Heart left ventricle (tissue), 16 donors: ENCODE data around the gene SOX18. TPM values are rescaled to one million over a fixed set of nuclear protein-coding genes. Genes with fewer than 3 reads are reported as not detected.

Source experiments
- ATAC-seq, 4 donors: fragments of 200-7000 bp; cut with Tn5 transposase; one replicate each; pipeline ENCODE4 v1.9.1; 2020 to 2022; ENCODE audit warnings: moderate library complexity in 4 of 4, mild to moderate bottlenecking in 3 of 4, moderate number of reproducible peaks in 1 of 4
- DNase-seq, 5 donors: peaks; one replicate each; pipeline ENCODE4 v3.0.0-alpha.2; 2020
- H3K27ac ChIP-seq, 12 donors: fragments of 200-600 bp; sonication (generic) in 4 of 12; one replicate each; pipeline versions ENCODE4 v1.5.0 to v1.8.0; 2016 to 2022; ENCODE audit warnings: mild to moderate bottlenecking in 2 of 12
- H3K27me3 ChIP-seq, 9 donors: fragments of 200-600 bp; sonication (generic) in 2 of 9; one replicate each; pipeline versions ENCODE4 v1.5.1 to v1.8.0; 2016 to 2022; ENCODE audit warnings: mild to moderate bottlenecking in 3 of 9
- H3K36me3 ChIP-seq, 9 donors: fragments of 200-600 bp; sonication (generic) in 2 of 9; one replicate each; pipeline versions ENCODE4 v1.5.0 to v1.8.0; 2018 to 2022; ENCODE audit warnings: mild to moderate bottlenecking in 2 of 9
- H3K4me1 ChIP-seq, 12 donors: fragments of 200-600 bp; sonication (generic) in 4 of 12; one replicate each; pipeline versions ENCODE4 v1.5.0 to v1.8.0; 2016 to 2022; ENCODE audit warnings: mild to moderate bottlenecking in 3 of 12
- H3K4me3 ChIP-seq, 12 donors: fragments of 200-600 bp; sonication (generic) in 4 of 12; one replicate each; pipeline versions ENCODE4 v1.5.0 to v1.8.0; 2017 to 2022; ENCODE audit warnings: mild to moderate bottlenecking in 9 of 12, moderate library complexity in 4 of 12
- H3K9me3 ChIP-seq, 12 donors: fragments of 200-600 bp; sonication (generic) in 4 of 12; one replicate each; pipeline versions ENCODE4 v1.5.0 to v1.8.0; 2016 to 2022; ENCODE audit warnings: mild to moderate bottlenecking in 1 of 12
- POLR2A ChIP-seq, 2 donors: fragments of 450-650 bp; IDR thresholded peaks; one replicate each; pipeline ENCODE4 v1.6.1; 2017; ENCODE audit warnings: antibody characterized with exemption in 2 of 2, mild to moderate bottlenecking in 2 of 2, moderate library complexity in 2 of 2
- WGBS, 4 donors: extraction: QIAGEN DNeasy Blood & Tissue Kit in 2 of 4; methylation state at CpG; one replicate each; pipeline versions ENCODE4 v1.1.5 to v1.1.7; 2013 to 2018; 5-methylcytosine and 5-hydroxymethylcytosine counted together
- intact Hi-C, 10 donors: fragments of 100-400 bp; cut with DNase I; formaldehyde crosslinking; loops; one replicate each; pipeline versions ENCODE4 v1.11.1 to v1.14.2; 2022
- long read RNA-seq, 3 donors: library from polyadenylated mRNA; unstranded; transcript quantifications; one replicate each; pipeline ENCODE4 v2.0.0, GENCODE V29; 2020 to 2021
- polyA plus RNA-seq, 2 donors: library from polyadenylated mRNA; stranded (reverse); fragments of 200-250 nt; gene quantifications; one replicate each; pipeline ENCODE4 v1.2.3, GENCODE V29; 2013
- total RNA-seq, 9 donors: library from RNA; depleted of rRNA in 2 of 9; stranded (reverse); fragments of >200 nt in 2 of 9; fragmentation: NEBNext Ultra II Directional in 3 of 9; extraction: Animal tissue kit (Norgen Biotek cat#: 25700) in 3 of 9; gene quantifications; one replicate each; pipeline versions ENCODE4 v1.1.0 to v1.2.4, GENCODE V29; 2016 to 2023
- TF ChIP-seq, protein P1 (sequence below), 12 donors: fragments of 200-600 bp; sonication (generic) in 4 of 12; IDR thresholded peaks; one replicate each; pipeline versions ENCODE4 v1.5.0 to v1.8.0; 2018 to 2022; ENCODE audit warnings: antibody characterized with exemption in 12 of 12, mild to moderate bottlenecking in 5 of 12
- donor health status: ischemic (EF 13 %, LVEDD 7.1; RV severe dilation, severe dysfunction).
- donor health status: healthy with polysubstance abuse.
- donor health status: DM: no; HTN: yes; CAD: no.
- donor health status: DM: no; HTN: no; CAD: no.
- donor health status: ischemic (EF 25% LVEDD 6.9; RV normal size, moderate dysfunction).
- donor health status: ischemic (EF 25% LVEDD 5.7; RV mildly dilated, moderate dysfunction).
- donor health status: healthy.
- donor health status: DM: yes; HTN: yes; CAD: no.
- donor health status: ischemic (EF 35%, LVEDD 5.7; RV mildly dilated, moderate dysfunction).
- donor health status: nonischemic (EF 11% LVEDD 7.7; RV severe dilation, severe dysfunction).
- donor health status: DM: yes; HTN: yes; CAD: no.
- donor health status: PGD.
- donor health status: ischemic (EF 29% LVEDD 5.4; RV normal size, mild dysfunction).
- donor health status: nonischemic (EF 23%, LVEDD 6.1; RV moderate dilation, normal function).

The SOX18 gene
- total RNA-seq: 10 to 100 TPM; 37.0 to 75.9 (median 50.7) TPM
- polyA plus RNA-seq: 10 to 100 TPM; 23.5 to 31.1 TPM
- long read RNA-seq, donor 1, transcript SOX18-201 (2 exons, 1,864 nt): major isoform, 38 of 66 reads
- long read RNA-seq, donor 1, partial matches to known transcripts: 0 of 66 reads
- long read RNA-seq, donor 1, other reads (novel, unspliced or antisense): 28 of 66 reads
- long read RNA-seq, donor 2, partial matches to known transcripts: 0 of 2 reads
- long read RNA-seq, donor 2, other reads (novel, unspliced or antisense): 2 of 2 reads
- long read RNA-seq, donor 3, transcript SOX18-201 (2 exons, 1,864 nt): major isoform, 25 of 46 reads
- long read RNA-seq, donor 3, partial matches to known transcripts: 21 of 46 reads
- long read RNA-seq, donor 3, other reads (novel, unspliced or antisense): 0 of 46 reads

- peak in 1 of 2 donors; percentile 47 for TF ChIP-seq POLR2A (IDR thresholded peaks at IDR 0.05)
- TF ChIP-seq, protein P1, sequence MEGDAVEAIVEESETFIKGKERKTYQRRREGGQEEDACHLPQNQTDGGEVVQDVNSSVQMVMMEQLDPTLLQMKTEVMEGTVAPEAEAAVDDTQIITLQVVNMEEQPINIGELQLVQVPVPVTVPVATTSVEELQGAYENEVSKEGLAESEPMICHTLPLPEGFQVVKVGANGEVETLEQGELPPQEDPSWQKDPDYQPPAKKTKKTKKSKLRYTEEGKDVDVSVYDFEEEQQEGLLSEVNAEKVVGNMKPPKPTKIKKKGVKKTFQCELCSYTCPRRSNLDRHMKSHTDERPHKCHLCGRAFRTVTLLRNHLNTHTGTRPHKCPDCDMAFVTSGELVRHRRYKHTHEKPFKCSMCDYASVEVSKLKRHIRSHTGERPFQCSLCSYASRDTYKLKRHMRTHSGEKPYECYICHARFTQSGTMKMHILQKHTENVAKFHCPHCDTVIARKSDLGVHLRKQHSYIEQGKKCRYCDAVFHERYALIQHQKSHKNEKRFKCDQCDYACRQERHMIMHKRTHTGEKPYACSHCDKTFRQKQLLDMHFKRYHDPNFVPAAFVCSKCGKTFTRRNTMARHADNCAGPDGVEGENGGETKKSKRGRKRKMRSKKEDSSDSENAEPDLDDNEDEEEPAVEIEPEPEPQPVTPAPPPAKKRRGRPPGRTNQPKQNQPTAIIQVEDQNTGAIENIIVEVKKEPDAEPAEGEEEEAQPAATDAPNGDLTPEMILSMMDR (IDR thresholded peaks at IDR 0.05): no peak
- peak within 1 kb of the TSS; percentile 39 to 91 (median 63) for H3K4me3 ChIP-seq
- H3K9me3 ChIP-seq: no peaks in the 10 kb centered on the region
- peaks cover 0 to 59% (median 14%) of the 10 kb centered on the region in 9 donors for H3K27me3 ChIP-seq
- peak in 3 of 4 donors; percentile 8 to 14 (median 10) for ATAC-seq
- DNase-seq: peak in 4 of 5 donors; percentile 60 to 76 (median 68)
- peaks cover 0 to 42% (median 19%) of the 10 kb centered on the region in 12 donors for H3K4me1 ChIP-seq
- 0 to 1% (median 0%) methylated on average over 6 to 107 of the region's 111 CpGs for WGBS, 4 donors
- intact Hi-C loops: no loop called here
- H3K27ac ChIP-seq: peak within 1 kb of the TSS; percentile 78 to 96 (median 91)
- H3K36me3 ChIP-seq: peaks cover 0 to 23% (median 8%) of the 10 kb centered on the region in 9 donors
Observed at GRCh38 chr20:64049060-64049877, at the start of gene SOX18. Gene SOX18 (minus strand): TSS chr20:64049639. CDS start chr20:64049516, 123 bp downstream.

DNA sequence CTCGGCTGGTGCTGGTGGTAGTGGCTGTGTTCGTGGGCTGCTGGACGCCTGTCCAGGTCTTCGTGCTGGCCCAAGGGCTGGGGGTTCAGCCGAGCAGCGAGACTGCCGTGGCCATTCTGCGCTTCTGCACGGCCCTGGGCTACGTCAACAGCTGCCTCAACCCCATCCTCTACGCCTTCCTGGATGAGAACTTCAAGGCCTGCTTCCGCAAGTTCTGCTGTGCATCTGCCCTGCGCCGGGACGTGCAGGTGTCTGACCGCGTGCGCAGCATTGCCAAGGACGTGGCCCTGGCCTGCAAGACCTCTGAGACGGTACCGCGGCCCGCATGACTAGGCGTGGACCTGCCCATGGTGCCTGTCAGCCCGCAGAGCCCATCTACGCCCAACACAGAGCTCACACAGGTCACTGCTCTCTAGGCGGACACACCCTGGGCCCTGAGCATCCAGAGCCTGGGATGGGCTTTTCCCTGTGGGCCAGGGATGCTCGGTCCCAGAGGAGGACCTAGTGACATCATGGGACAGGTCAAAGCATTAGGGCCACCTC lies 49.1 kb upstream of the SOX18 start:
- TF ChIP-seq, protein P1 (IDR thresholded peaks at IDR 0.05): no peak
- no peak for TF ChIP-seq POLR2A (IDR thresholded peaks at IDR 0.05)
- WGBS, 4 donors: 86 to 100% (median 95%) methylated on average over 3 to 28 of the region's 28 CpGs
- no peak for DNase-seq
- no peak for ATAC-seq
- H3K4me3 ChIP-seq: no peak overlapping the region
- H3K4me1 ChIP-seq: peaks cover 0 to 14% (median 7%) of the 10 kb centered on the region in 12 donors
- H3K27ac ChIP-seq: no peak overlapping the region
- H3K27me3 ChIP-seq: peaks cover 13 to 46% (median 28%) of the 10 kb centered on the region in 9 donors
- H3K36me3 ChIP-seq: peaks cover 0 to 5% (median 0%) of the 10 kb centered on the region in 9 donors
- intact Hi-C loops: no loop called here
- H3K9me3 ChIP-seq: no peaks in the 10 kb centered on the region

DNA sequence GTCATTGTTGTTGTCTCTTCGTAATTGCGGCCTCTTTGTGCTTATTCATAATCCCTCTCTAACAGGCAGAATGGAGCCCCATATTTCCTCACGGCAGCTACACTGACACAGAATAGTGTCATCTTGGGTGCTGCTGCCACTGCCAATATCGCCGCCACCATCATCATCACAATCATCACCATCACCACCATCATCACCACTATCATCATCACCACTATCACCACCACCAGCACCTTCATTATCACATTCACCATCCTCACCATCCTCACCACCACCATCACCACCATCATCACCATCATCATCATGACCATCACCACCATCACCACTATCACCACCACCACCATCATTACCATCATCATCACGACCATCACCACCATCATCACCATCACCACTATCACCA lies 47.1 kb upstream of the SOX18 start:
- Histone ChIP-seq H3K36me3 (peaks cover 0 to 5% (median 0%) of the 10 kb centered on the region in 9 donors), H3K27me3 (peaks cover 0 to 26% (median 9%) of the 10 kb centered on the region in 9 donors), H3K9me3 (no peaks in the 10 kb centered on the region), H3K4me1 (no peaks in the 10 kb centered on the region), H3K4me3 (no peak overlapping the region), H3K27ac (no peak overlapping the region)
- DNase-seq (no peak), ATAC-seq (no peak)
- 72 to 94% (median 85%) methylated on average over 6 of the region's 6 CpGs for WGBS, 4 donors
- TF ChIP-seq POLR2A (IDR thresholded peaks at IDR 0.05): no peak
- TF ChIP-seq, protein P1 (IDR thresholded peaks at IDR 0.05): no peak
- intact Hi-C loops: no loop called here
